Neural crest cell (in vitro differentiated cells): ENCODE measurements around the gene RAPGEF6. TPM values are rescaled to one million over a fixed set of nuclear protein-coding genes. Genes with fewer than 3 reads are reported as not detected.
"Not testable (repeated sequence)": the region's sequence is repeated elsewhere in the genome, so short reads cannot be mapped to it uniquely, and the experiment has no call there.

Experiments used
- DNase-seq: peaks from one replicate; pipeline ENCODE4 v3.0.0; 2021; ENCODE audit warnings: low read depth, mixed read lengths, low spot score
- H3K27ac Mint-ChIP-seq: one replicate; pipeline ENCODE4 v1.8.0; 2021; ENCODE audit warnings: mild to moderate bottlenecking, mixed read lengths; ENCODE audit not compliant: unreplicated experiment
- H3K27me3 Mint-ChIP-seq: 2 replicates; pipeline ENCODE4 v1.8.0; 2021; ENCODE audit warnings: low read depth, mild to moderate bottlenecking, mixed read lengths
- H3K36me3 Mint-ChIP-seq: 2 replicates; pipeline ENCODE4 v1.8.0; 2021; ENCODE audit warnings: low read depth, mild to moderate bottlenecking, mixed read lengths
- H3K4me1 Mint-ChIP-seq: 2 replicates; pipeline ENCODE4 v1.8.0; 2021; ENCODE audit warnings: mixed read lengths
- H3K4me3 Mint-ChIP-seq: one replicate; pipeline ENCODE4 v1.8.0; 2021; ENCODE audit warnings: mild to moderate bottlenecking, mixed read lengths
- H3K9me3 Mint-ChIP-seq: 2 replicates; pipeline ENCODE4 v1.8.0; 2021; ENCODE audit warnings: mixed read lengths
- CTCF ChIP-seq: fragments of 200-600 bp; sonication (generic); conservative IDR thresholded peaks from 2 replicates; pipeline ENCODE4 v1.5.0; 2021; ENCODE audit warnings: antibody characterized with exemption, mild to moderate bottlenecking
- total RNA-seq: library from RNA; stranded (reverse); gene quantifications from 2 replicates; pipeline ENCODE4 v1.2.1, GENCODE V29; 2021

RAPGEF6 gene
- total RNA-seq, 1 donor from 2014 or later = 28.0 TPM

DNA sequence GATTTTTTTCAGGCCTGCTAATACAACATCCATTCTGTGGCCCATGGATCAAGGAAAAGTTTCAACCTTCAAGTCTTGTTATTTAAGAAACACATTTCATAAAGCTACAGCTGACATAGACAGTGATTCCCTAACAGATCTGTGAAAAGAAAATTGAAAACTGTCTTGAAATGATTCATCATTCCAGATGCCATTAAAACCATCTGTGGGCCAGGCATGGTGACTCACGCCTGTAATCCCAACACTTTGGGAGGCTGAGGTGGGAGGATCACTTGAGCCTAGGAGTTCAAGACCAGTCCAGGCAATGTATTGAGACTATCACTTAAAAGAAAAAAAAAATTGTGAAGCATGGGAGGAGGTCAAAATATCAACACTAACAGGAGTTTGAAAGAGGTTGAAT is 6.0 kb downstream of the RAPGEF6 start:
- Mint-ChIP-seq H3K27ac (no peak overlapping the region), H3K36me3 (peaks cover 10% of the 10 kb centered on the region), H3K9me3 (peaks cover 3% of the 10 kb centered on the region), H3K4me3 (peak overlapping the region; percentile 52), H3K4me1 (peaks cover 21% of the 10 kb centered on the region), H3K27me3 (no peaks in the 10 kb centered on the region)
- DNase-seq = no peak
- TF ChIP-seq CTCF = no peak

DNA sequence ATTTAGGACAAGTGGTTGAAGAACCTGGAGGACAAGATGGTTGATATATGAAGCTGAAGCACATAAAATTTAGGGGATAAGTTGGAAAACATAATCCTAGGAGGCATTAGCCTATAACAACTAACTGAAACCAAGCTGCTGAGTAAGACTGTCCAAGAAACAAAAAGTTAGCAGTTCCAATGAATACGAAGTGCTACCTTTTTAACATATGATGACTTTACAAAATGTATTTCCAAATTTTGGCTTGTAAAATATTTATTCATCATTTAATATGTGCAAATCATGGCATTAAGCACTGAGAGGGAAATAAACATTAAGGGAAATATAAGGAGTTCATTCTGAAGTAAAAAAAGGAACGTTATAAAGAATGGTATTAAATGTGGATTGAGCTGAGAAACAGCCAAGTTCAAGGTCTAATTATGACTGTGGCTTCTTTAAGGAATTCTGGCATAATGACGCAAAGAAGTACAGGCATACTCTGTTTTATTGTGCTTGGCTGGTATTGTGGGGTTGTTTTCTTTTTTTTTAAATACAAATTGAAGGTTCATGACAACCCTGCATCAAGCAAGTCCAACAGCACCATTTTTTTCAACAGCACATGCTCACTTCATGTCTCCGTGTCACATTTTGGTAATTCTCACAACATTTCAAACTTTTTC is 7.7 kb downstream of the RAPGEF6 start:
- peaks cover 13% of the 10 kb centered on the region for H3K36me3 Mint-ChIP-seq
- peaks cover 32% of the 10 kb centered on the region for H3K4me1 Mint-ChIP-seq
- TF ChIP-seq CTCF = no peak
- H3K27me3 Mint-ChIP-seq = no peaks in the 10 kb centered on the region
- H3K27ac Mint-ChIP-seq = no peak overlapping the region
- no peak overlapping the region for H3K4me3 Mint-ChIP-seq
- DNase-seq = no peak
- peaks cover 5% of the 10 kb centered on the region for H3K9me3 Mint-ChIP-seq

DNA sequence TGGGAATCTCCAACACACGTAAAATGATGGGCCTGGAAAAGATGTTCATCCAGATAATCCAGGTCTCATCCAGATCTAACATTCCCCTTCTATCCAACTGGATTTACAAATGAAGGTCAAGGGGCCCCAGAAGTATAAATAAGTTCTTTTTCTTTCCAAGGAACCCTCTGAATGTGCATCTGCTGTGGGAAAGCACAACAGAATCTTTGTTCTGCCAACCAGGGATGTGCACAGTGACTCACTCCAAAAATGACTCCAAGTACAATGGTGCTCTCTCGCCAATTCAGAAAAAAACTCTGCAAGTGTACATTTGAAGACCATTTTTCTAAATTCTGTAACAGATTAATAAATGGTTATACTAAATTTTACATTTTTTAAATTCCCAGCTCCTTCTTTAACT is 12.4 kb downstream of the RAPGEF6 start:
- Mint-ChIP-seq H3K9me3 (peaks cover 5% of the 10 kb centered on the region), H3K36me3 (peaks cover 10% of the 10 kb centered on the region), H3K4me3 (peak overlapping the region; percentile 56), H3K4me1 (peaks cover 54% of the 10 kb centered on the region), H3K27ac (peak overlapping the region; percentile 78), H3K27me3 (no peaks in the 10 kb centered on the region)
- DNase-seq = no peak
- TF ChIP-seq CTCF = no peak

DNA sequence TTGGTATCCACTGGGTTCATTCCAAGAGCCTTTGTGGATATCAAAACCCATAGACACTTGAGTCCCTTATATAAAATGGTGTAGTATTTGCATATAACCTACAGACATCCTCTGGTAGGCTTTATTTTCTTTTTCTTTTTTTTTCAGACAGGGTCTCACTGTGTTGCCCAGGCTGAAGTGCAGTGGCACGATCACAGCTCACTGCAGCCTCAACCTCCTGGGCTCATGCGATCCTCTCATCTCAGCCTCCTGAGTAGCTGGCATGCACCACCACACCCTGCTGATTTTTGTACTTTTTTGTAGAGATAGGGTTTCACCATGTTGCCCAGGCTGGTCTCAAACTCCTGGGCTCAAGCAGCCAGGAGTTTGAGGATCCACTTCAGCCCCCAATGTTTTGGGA is 13.9 kb downstream of the RAPGEF6 start:
- peaks cover 54% of the 10 kb centered on the region for H3K4me1 Mint-ChIP-seq
- H3K27ac Mint-ChIP-seq = peak overlapping the region; percentile 85
- H3K4me3 Mint-ChIP-seq, H3K27me3 Mint-ChIP-seq, H3K9me3 Mint-ChIP-seq, DNase-seq, H3K36me3 Mint-ChIP-seq: not testable (repeated sequence)

- Mint-ChIP-seq H3K4me3 (no peak overlapping the region), H3K9me3 (peaks cover 2% of the 10 kb centered on the region), H3K27me3 (no peaks in the 10 kb centered on the region), H3K27ac (peak overlapping the region; percentile 87), H3K4me1 (peaks cover 54% of the 10 kb centered on the region), H3K36me3 (peaks cover 4% of the 10 kb centered on the region)
- DNase-seq = no peak
- no peak for TF ChIP-seq CTCF
These were observed 15.9 kb downstream of the RAPGEF6 start for GRCh38 chr5:131619102-131619501.

DNA sequence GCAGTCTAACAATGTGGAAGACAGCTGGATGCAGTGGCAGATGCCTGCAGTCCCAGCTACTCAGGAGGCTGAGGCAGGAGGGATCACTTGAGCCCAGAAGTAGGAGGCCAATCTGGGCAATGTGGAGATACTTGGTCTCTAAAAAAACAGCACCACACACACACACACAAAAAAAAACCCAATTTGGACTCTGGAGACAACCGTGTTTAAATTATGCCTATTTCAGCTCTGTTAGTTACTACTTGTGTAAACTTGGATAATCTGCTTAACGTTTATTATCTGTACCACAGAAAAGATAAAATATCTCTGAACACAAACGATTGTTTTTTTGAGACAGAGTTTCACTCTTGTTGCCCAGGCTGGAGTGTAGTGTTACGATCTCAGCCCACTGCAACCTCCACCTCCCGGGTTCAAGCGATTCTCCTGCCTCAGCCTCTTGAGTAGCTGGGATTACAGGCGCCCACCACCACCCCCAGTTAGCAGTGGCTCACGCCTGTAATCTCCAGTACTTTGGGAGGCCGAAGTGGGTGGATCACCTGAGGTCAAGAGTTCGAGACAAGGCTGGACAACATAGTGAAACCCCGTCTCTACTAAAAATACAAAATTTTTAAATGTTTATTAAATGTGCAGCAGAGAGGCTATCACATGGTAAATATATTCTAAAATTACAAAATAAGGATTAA is 17.7 kb downstream of the RAPGEF6 start:
- H3K27ac Mint-ChIP-seq = peak overlapping the region; percentile 60
- TF ChIP-seq CTCF = no peak

More for the DNA sequence above, 17.7 kb downstream of the RAPGEF6 start:
- Mint-ChIP-seq H3K27me3 (no peaks in the 10 kb centered on the region), H3K36me3 (no peaks in the 10 kb centered on the region), H3K9me3 (no peaks in the 10 kb centered on the region), H3K4me1 (peaks cover 41% of the 10 kb centered on the region), H3K4me3 (no peak overlapping the region)
- no peak for DNase-seq
